Lower leg skin (tissue), 3 donors: ENCODE data around the gene TPSD1.

Experiments
- POLR2A ChIP-seq, 2 donors: fragments of 450-650 bp; IDR thresholded peaks; one replicate each; pipeline ENCODE4 v1.6.1; 2016 to 2017; ENCODE audit warnings: antibody characterized with exemption in 2 of 2, mild to moderate bottlenecking in 1 of 2, moderate library complexity in 1 of 2
- TF ChIP-seq, protein P1 (sequence below), 3 donors: fragments of 450-650 bp; IDR thresholded peaks; one replicate each; pipeline ENCODE4 v1.5.1; 2016; ENCODE audit warnings: antibody characterized with exemption in 3 of 3, mild to moderate bottlenecking in 3 of 3, moderate library complexity in 2 of 3

GRCh38 chr16:1293921-1294656 lies 38.2 kb downstream of the TPSD1 start:
- TF ChIP-seq, protein P1, sequence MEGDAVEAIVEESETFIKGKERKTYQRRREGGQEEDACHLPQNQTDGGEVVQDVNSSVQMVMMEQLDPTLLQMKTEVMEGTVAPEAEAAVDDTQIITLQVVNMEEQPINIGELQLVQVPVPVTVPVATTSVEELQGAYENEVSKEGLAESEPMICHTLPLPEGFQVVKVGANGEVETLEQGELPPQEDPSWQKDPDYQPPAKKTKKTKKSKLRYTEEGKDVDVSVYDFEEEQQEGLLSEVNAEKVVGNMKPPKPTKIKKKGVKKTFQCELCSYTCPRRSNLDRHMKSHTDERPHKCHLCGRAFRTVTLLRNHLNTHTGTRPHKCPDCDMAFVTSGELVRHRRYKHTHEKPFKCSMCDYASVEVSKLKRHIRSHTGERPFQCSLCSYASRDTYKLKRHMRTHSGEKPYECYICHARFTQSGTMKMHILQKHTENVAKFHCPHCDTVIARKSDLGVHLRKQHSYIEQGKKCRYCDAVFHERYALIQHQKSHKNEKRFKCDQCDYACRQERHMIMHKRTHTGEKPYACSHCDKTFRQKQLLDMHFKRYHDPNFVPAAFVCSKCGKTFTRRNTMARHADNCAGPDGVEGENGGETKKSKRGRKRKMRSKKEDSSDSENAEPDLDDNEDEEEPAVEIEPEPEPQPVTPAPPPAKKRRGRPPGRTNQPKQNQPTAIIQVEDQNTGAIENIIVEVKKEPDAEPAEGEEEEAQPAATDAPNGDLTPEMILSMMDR (IDR thresholded peaks at IDR 0.05) = no peak
- TF ChIP-seq POLR2A (IDR thresholded peaks at IDR 0.05) = no peak
